IMR-90 (cell line): Measurements from ENCODE around the gene ZNF296.

Source experiments
- CEBPB ChIP-seq: IDR thresholded peaks from 2 replicates; pipeline ENCODE4 v1.6.1; 2012; ENCODE audit warnings: low read depth, low read length, improper control_type of control experiment
- CTCF ChIP-seq: conservative IDR thresholded peaks from 2 replicates; pipeline ENCODE4 v1.5.1; 2012; ENCODE audit warnings: mild to moderate bottlenecking, low read depth, low read length, improper control_type of control experiment
- FOS ChIP-seq: fragments of 150-350 bp; IDR thresholded peaks from 2 replicates; pipeline ENCODE4 v1.6.1; 2016; ENCODE audit warnings: low read depth, low read length
- MAZ ChIP-seq: IDR thresholded peaks from 2 replicates; pipeline ENCODE4 v1.6.1; 2012; ENCODE audit warnings: low read depth, mild to moderate bottlenecking, low read length, improper control_type of control experiment, moderate library complexity, borderline replicate concordance
- MXI1 ChIP-seq: IDR thresholded peaks from 2 replicates; pipeline ENCODE4 v1.6.1; 2012; ENCODE audit warnings: low read depth, mild to moderate bottlenecking, low read length, moderate library complexity, borderline replicate concordance
- POLR2A ChIP-seq: IDR thresholded peaks from 2 replicates; pipeline ENCODE4 v1.6.1; 2012; ENCODE audit warnings: mild to moderate bottlenecking, low read depth, low read length
- RAD21 ChIP-seq: IDR thresholded peaks from 2 replicates; pipeline ENCODE4 v1.6.1; 2012; ENCODE audit warnings: low read length, improper control_type of control experiment
- RFX5 ChIP-seq: IDR thresholded peaks from 2 replicates; pipeline ENCODE4 v1.8.0; 2012; ENCODE audit warnings: low read depth, mild to moderate bottlenecking, low read length, moderate library complexity
- SMC3 ChIP-seq: fragments of 150-350 bp; IDR thresholded peaks from 2 replicates; pipeline ENCODE4 v1.6.1; 2016; ENCODE audit warnings: low read depth, mild to moderate bottlenecking, antibody characterized with exemption, low read length, moderate library complexity

GRCh38 chr19:45090034-45090433 is 13.8 kb upstream of the ZNF296 start:
- TF ChIP-seq CTCF = no peak
- no peak for TF ChIP-seq MAZ
- no peak for TF ChIP-seq RAD21
- TF ChIP-seq RFX5 = no peak
- TF ChIP-seq SMC3 = no peak
- no peak for TF ChIP-seq POLR2A
- TF ChIP-seq FOS = no peak
- TF ChIP-seq CEBPB = no peak
- TF ChIP-seq MXI1 = no peak
